GM21786 (cell line): ENCODE measurements around the gene ANKS1B.
"Not testable (repeated sequence)": the region's sequence is repeated elsewhere in the genome, so short reads cannot be mapped to it uniquely, and the experiment has no call there.

Source experiments
- ATAC-seq: cut with Tn5 transposase; IDR thresholded peaks from one replicate; pipeline ENCODE4 v1.9.1; 2021; ENCODE audit not compliant: unreplicated experiment

ANKS1B gene

GRCh38 chr12:99390707-99391106 is 594.0 kb downstream of the ANKS1B start:
- no peak for ATAC-seq

- no peak for ATAC-seq
Observed at GRCh38 chr12:99389751-99390150, 595.0 kb downstream of the ANKS1B start.

- no peak for ATAC-seq
Observed at GRCh38 chr12:99388671-99389195, 596.0 kb downstream of the ANKS1B start.

GRCh38 chr12:99387661-99388060 is 597.1 kb downstream of the ANKS1B start:
- ATAC-seq: no peak

GRCh38 chr12:99386907-99387306 is 597.8 kb downstream of the ANKS1B start:
- ATAC-seq: peak; percentile 35

GRCh38 chr12:99383258-99383657 is 601.5 kb downstream of the ANKS1B start:
- ATAC-seq: peak; percentile 35

- peak; percentile 91 for ATAC-seq
Observed at GRCh38 chr12:99381992-99382391, 602.7 kb downstream of the ANKS1B start.

- no peak for ATAC-seq
Observed at GRCh38 chr12:99380701-99381100, 604.0 kb downstream of the ANKS1B start.

- no peak for ATAC-seq
Observed at GRCh38 chr12:99374023-99374422, 610.7 kb downstream of the ANKS1B start.

GRCh38 chr12:99372257-99372920 is 612.3 kb downstream of the ANKS1B start:
- no peak for ATAC-seq

GRCh38 chr12:99370421-99371138 is 614.2 kb downstream of the ANKS1B start:
- peak; percentile 46 for ATAC-seq

GRCh38 chr12:99367181-99367580 is 617.6 kb downstream of the ANKS1B start:
- no peak for ATAC-seq

GRCh38 chr12:99352269-99352668 is 632.5 kb downstream of the ANKS1B start:
- ATAC-seq: no peak

GRCh38 chr12:99343960-99344359 is 640.8 kb downstream of the ANKS1B start:
- ATAC-seq: no peak

GRCh38 chr12:99339663-99340062 is 645.1 kb downstream of the ANKS1B start:
- no peak for ATAC-seq

GRCh38 chr12:99334285-99335056 is 650.3 kb downstream of the ANKS1B start:
- ATAC-seq: no peak

GRCh38 chr12:99332936-99333591 is 651.7 kb downstream of the ANKS1B start:
- peak; percentile 58 for ATAC-seq

- no peak for ATAC-seq
Observed at GRCh38 chr12:99330216-99330615, 654.5 kb downstream of the ANKS1B start.

- not testable (repeated sequence) for ATAC-seq
Observed at GRCh38 chr12:99321210-99321609, 663.5 kb downstream of the ANKS1B start.

- ATAC-seq: no peak
Observed at GRCh38 chr12:99311373-99311772, 673.4 kb downstream of the ANKS1B start.

- ATAC-seq: no peak
Observed at GRCh38 chr12:99309812-99310211, 674.9 kb downstream of the ANKS1B start.
